Colonic mucosa (tissue), 4 donors: ENCODE results near the gene MYH9. TPM values are rescaled to one million over a fixed set of nuclear protein-coding genes. Genes with fewer than 3 reads are reported as not detected.

Source experiments
- DNase-seq: peaks from one replicate; pipeline ENCODE4 v3.0.0-alpha.2; 2020
- H3K27ac ChIP-seq: fragments of 200-600 bp; one replicate; pipeline ENCODE4 v1.8.0; 2021
- H3K27me3 ChIP-seq: fragments of 200-600 bp; one replicate; pipeline ENCODE4 v1.8.0; 2021
- H3K36me3 ChIP-seq: fragments of 200-600 bp; one replicate; pipeline ENCODE4 v1.8.0; 2021
- H3K4me1 ChIP-seq: fragments of 200-600 bp; one replicate; pipeline ENCODE4 v1.8.0; 2021; ENCODE audit warnings: mild to moderate bottlenecking
- H3K4me3 ChIP-seq: fragments of 200-600 bp; one replicate; pipeline ENCODE4 v1.8.0; 2021
- H3K9ac ChIP-seq, 2 donors: one replicate each; pipeline ENCODE4 v1.7.0; 2013; ENCODE audit warnings: control low read depth in 2 of 2, low read depth in 2 of 2, low read length in 2 of 2
- H3K9me3 ChIP-seq: fragments of 200-600 bp; one replicate; pipeline ENCODE4 v1.8.0; 2021
- intact Hi-C: fragments of 100-400 bp; cut with DNase I; formaldehyde crosslinking; loops from one replicate; pipeline ENCODE4 v1.14.1; 2022
- total RNA-seq, 2 donors: library from RNA; stranded (reverse); fragmentation: NEBNext Ultra II Directional in 1 of 2; extraction: Animal tissue kit (Norgen Biotek cat#: 25700) in 1 of 2; gene quantifications; one replicate each; pipeline ENCODE4 v1.2.1, GENCODE V29; 2021
- TF ChIP-seq, protein P1 (sequence below): fragments of 200-600 bp; IDR thresholded peaks from one replicate; pipeline ENCODE4 v1.8.0; 2022; ENCODE audit warnings: antibody characterized with exemption, mild to moderate bottlenecking
- donor health status: healthy.
- donor health status: DM: no; HTN: no; CAD: no.
- donor health status: DM: no; HTN: no; CAD: no.

The MYH9 gene
- total RNA-seq, 2 donors from 2014 or later: 711 to 719 TPM

DNA sequence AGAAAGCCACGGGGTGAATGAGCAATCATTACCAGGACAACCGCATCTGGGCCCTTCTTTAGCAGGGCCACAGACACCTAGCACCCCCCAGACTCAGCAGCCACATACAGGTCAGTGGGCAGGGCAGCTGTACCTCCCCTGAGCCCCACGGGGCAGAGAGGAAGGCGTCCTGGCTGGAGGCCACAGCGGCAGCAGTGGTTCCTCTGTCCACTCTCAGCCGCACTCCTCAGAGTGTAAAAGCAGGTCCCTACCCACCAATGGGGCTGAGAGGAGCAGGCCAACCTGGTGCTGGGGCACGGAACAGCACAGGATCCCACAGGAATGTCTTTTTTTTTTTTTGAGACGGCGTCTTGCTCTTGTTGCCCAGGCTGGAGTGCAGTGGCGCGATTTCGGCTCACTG, 69.3 kb downstream of the MYH9 start:
- H3K4me1 ChIP-seq: no peaks in the 10 kb centered on the region
- intact Hi-C loops: no loop called here
- no peaks in the 10 kb centered on the region for H3K9me3 ChIP-seq
- no peak overlapping the region for H3K9ac ChIP-seq
- H3K36me3 ChIP-seq: peaks cover 72% of the 10 kb centered on the region
- no peak overlapping the region for H3K27ac ChIP-seq
- no peak overlapping the region for H3K4me3 ChIP-seq
- DNase-seq: no peak
- TF ChIP-seq, protein P1, sequence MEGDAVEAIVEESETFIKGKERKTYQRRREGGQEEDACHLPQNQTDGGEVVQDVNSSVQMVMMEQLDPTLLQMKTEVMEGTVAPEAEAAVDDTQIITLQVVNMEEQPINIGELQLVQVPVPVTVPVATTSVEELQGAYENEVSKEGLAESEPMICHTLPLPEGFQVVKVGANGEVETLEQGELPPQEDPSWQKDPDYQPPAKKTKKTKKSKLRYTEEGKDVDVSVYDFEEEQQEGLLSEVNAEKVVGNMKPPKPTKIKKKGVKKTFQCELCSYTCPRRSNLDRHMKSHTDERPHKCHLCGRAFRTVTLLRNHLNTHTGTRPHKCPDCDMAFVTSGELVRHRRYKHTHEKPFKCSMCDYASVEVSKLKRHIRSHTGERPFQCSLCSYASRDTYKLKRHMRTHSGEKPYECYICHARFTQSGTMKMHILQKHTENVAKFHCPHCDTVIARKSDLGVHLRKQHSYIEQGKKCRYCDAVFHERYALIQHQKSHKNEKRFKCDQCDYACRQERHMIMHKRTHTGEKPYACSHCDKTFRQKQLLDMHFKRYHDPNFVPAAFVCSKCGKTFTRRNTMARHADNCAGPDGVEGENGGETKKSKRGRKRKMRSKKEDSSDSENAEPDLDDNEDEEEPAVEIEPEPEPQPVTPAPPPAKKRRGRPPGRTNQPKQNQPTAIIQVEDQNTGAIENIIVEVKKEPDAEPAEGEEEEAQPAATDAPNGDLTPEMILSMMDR: no peak
- H3K27me3 ChIP-seq: no peaks in the 10 kb centered on the region

DNA sequence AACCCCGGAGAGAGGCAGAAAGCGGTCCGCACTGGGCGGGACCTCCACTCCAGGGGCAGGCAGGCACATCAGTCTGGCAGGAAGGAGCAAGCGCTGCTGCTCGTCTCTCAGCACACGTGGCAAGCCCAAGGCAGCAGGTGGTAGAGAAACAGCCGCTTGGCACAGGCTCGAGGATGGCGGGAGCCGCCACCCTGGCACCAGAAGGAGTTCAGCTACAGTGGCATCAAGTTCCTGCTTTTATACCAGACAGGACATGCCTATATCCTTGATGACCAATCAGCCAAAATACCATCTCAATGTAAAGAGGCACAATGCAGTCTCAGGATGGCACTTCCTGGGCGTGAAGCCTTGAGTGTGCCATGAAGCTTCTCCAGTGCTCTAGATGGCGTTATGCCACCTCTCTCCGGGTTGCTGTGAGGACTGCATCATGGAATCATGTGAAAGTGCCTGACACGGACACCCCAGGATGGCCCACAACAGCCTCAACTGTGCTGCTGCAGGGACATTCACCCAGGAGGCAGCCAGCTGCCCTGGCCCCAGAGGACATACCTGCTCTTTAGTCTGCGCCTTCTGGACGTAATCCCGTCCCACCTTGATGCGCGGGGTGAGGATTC, 70.0 kb downstream of the MYH9 start:
- no peak for DNase-seq
- no peak overlapping the region for H3K9ac ChIP-seq
- H3K36me3 ChIP-seq: peaks cover 67% of the 10 kb centered on the region
- no peak overlapping the region for H3K27ac ChIP-seq
- H3K4me3 ChIP-seq: no peak overlapping the region
- TF ChIP-seq, protein P1: no peak
- H3K27me3 ChIP-seq: no peaks in the 10 kb centered on the region
- H3K4me1 ChIP-seq: no peaks in the 10 kb centered on the region
- no peaks in the 10 kb centered on the region for H3K9me3 ChIP-seq
- intact Hi-C loops: no loop called here

DNA sequence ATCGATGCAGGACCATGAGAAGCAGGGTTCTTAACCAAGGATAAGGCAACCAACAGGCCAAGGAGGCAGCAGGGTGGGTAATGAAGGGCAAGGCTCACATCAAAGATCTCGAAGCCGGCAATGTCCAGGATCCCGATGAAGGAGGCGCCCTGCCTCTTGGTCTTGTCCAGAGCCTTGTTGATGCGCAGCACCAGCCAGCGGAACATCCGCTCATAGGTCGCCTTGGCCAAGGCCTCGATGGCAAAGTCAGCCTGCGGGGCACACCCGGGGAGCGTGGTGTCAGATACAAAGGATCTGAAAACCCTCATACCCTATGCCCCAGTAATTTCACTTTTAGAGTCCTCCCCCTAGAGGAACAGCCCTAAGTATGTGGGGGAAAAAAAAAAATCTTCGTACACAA, 71.3 kb downstream of the MYH9 start:
- Histone ChIP-seq H3K4me3 (no peak overlapping the region), H3K27me3 (no peaks in the 10 kb centered on the region), H3K4me1 (no peaks in the 10 kb centered on the region), H3K9me3 (no peaks in the 10 kb centered on the region), H3K27ac (no peak overlapping the region), H3K9ac (no peak overlapping the region), H3K36me3 (peaks cover 64% of the 10 kb centered on the region)
- TF ChIP-seq, protein P1: no peak
- intact Hi-C loops: no loop called here
- DNase-seq: no peak

DNA sequence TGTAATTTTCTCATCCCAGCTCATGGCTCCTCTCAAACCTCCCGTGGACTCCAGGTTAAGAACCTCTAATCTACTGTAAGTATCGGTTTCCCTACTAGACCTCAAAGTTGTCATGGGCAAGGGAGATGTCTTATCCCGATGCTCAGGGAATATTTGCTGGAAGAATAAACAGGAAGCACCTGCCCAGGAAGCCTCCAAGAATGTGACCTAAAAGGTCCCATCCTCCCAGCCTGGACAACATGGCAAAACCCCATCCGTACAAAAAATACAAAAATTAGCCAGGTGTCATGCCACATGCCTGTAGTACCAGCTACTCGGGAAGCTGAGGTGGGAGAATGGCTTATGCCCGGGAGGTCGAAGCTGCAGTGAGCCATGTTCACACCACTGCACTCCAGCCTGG, 72.4 kb downstream of the MYH9 start:
- no peak overlapping the region for H3K9ac ChIP-seq
- no peak overlapping the region for H3K4me3 ChIP-seq
- no peak overlapping the region for H3K27ac ChIP-seq
- peaks cover 64% of the 10 kb centered on the region for H3K36me3 ChIP-seq
- H3K27me3 ChIP-seq: no peaks in the 10 kb centered on the region
- H3K4me1 ChIP-seq: no peaks in the 10 kb centered on the region
- DNase-seq: no peak
- no peaks in the 10 kb centered on the region for H3K9me3 ChIP-seq
- TF ChIP-seq, protein P1: no peak
- intact Hi-C loops: no loop called here

DNA sequence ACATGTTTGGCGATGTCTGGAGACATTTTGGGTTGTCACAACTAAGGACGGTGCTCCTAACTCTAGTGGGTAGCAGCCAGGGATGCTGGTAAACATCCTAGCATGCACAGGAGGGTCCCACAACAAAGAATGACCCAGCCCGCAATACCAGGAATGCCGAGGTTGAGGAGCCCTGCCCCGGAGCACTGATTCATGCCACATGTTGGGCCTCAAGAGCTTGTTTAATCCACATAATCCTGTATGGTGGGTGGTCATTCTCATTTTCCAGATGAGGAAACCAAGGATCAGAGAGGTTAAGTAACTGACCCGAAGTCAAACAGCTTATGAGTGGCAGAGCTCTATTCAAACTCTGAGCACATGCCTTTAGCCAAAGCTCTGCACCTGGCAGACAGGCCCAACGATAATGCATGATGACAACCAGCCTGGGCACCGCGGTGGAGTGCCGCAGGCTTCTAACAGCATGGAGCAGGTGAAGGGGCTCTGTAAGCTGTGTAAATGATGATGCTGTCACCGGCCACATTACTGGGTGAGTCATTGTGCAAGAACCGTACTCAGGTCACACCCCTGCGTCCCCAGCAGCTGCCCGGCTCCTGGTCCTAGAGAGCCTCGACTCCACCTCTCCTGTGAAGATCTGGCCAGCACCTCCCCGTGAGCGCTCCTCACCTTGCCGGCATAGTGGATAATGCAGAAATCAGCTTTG, 76.2 kb downstream of the MYH9 start:
- Histone ChIP-seq H3K4me3 (no peak overlapping the region), H3K27me3 (no peaks in the 10 kb centered on the region), H3K36me3 (peaks cover 55% of the 10 kb centered on the region), H3K9ac (no peak overlapping the region), H3K4me1 (no peaks in the 10 kb centered on the region), H3K27ac (no peak overlapping the region), H3K9me3 (no peaks in the 10 kb centered on the region)
- TF ChIP-seq, protein P1: no peak
- no peak for DNase-seq
- intact Hi-C loops: no loop called here
